BE2C (cell line): ENCODE data around the gene SPCS2.
"Not testable (repeated sequence)": the region's sequence is repeated elsewhere in the genome, so short reads cannot be mapped to it uniquely, and the experiment has no call there.

ENCODE experiments used
- DNase-seq: peaks from one replicate; pipeline ENCODE4 v3.0.0-alpha.2; 2020
- H3K27me3 ChIP-seq: fragments of 250-450 bp; sonication (Bioruptor Pico); 2 replicates; pipeline ENCODE4 v1.5.1; 2020; ENCODE audit warnings: mild to moderate bottlenecking
- H3K36me3 ChIP-seq: fragments of 250-450 bp; sonication (Bioruptor Pico); 2 replicates; pipeline ENCODE4 v1.5.1; 2020; ENCODE audit warnings: mild to moderate bottlenecking
- H3K4me1 ChIP-seq: fragments of 250-450 bp; sonication (Bioruptor Pico); 2 replicates; pipeline ENCODE4 v1.5.1; 2020
- H3K4me3 ChIP-seq: 2 replicates; pipeline ENCODE4 v1.5.1; 2011; ENCODE audit warnings: low read depth, low read length
- H3K9me3 ChIP-seq: fragments of 250-450 bp; sonication (Bioruptor Pico); 2 replicates; pipeline ENCODE4 v1.5.1; 2020
- CTCF ChIP-seq: IDR thresholded peaks from 2 replicates; pipeline ENCODE4 v1.5.1; 2012; ENCODE audit warnings: mild to moderate bottlenecking, low read depth, low read length

The SPCS2 gene

GRCh38 chr11:74980634-74981033 is 31.6 kb downstream of the SPCS2 start:
- H3K4me3 ChIP-seq = no peak overlapping the region
- no peaks in the 10 kb centered on the region for H3K4me1 ChIP-seq
- no peaks in the 10 kb centered on the region for H3K9me3 ChIP-seq
- no peak for TF ChIP-seq CTCF
- H3K36me3 ChIP-seq = peaks cover 32% of the 10 kb centered on the region
- H3K27me3 ChIP-seq = no peaks in the 10 kb centered on the region
- no peak for DNase-seq

GRCh38 chr11:74981888-74982287 is 32.8 kb downstream of the SPCS2 start:
- Histone ChIP-seq H3K27me3 (no peaks in the 10 kb centered on the region), H3K4me1 (no peaks in the 10 kb centered on the region), H3K9me3 (no peaks in the 10 kb centered on the region), H3K36me3 (peaks cover 22% of the 10 kb centered on the region), H3K4me3 (no peak overlapping the region)
- TF ChIP-seq CTCF = no peak
- DNase-seq = no peak

- Histone ChIP-seq H3K36me3 (peaks cover 6% of the 10 kb centered on the region), H3K4me3 (no peak overlapping the region), H3K27me3 (no peaks in the 10 kb centered on the region), H3K9me3 (no peaks in the 10 kb centered on the region), H3K4me1 (no peaks in the 10 kb centered on the region)
- DNase-seq = no peak
- TF ChIP-seq CTCF = no peak
Measured at GRCh38 chr11:74984070-74984469, 35.0 kb downstream of the SPCS2 start.

GRCh38 chr11:74984730-74985129 is 35.7 kb downstream of the SPCS2 start:
- Histone ChIP-seq H3K4me1 (no peaks in the 10 kb centered on the region), H3K4me3 (no peak overlapping the region), H3K9me3 (no peaks in the 10 kb centered on the region), H3K27me3 (no peaks in the 10 kb centered on the region), H3K36me3 (peaks cover 4% of the 10 kb centered on the region; the same call in 1 of the 2 replicates)
- TF ChIP-seq CTCF = no peak
- no peak for DNase-seq

- Histone ChIP-seq H3K27me3 (no peaks in the 10 kb centered on the region), H3K4me3 (peak within 1 kb of the TSS; percentile 82), H3K4me1 (no peaks in the 10 kb centered on the region), H3K9me3 (no peaks in the 10 kb centered on the region), H3K36me3 (no peaks in the 10 kb centered on the region)
- TF ChIP-seq CTCF = no peak
- peak; percentile 88 for DNase-seq
Measured at GRCh38 chr11:74988541-74989259, 39.6 kb downstream of the SPCS2 start, which contains the start of gene NEU3. TSS of gene NEU3 (plus strand) at chr11:74988933. CDS start at chr11:74989061, 128 bp downstream.

- no peak for DNase-seq
- Histone ChIP-seq H3K27me3 (no peaks in the 10 kb centered on the region), H3K4me3 (peak overlapping the region; percentile 82)
Measured at GRCh38 chr11:74989260-74989638, 40.2 kb downstream of the SPCS2 start.

GRCh38 chr11:74990150-74990549 is 41.1 kb downstream of the SPCS2 start:
- not testable (repeated sequence) for H3K27me3 ChIP-seq, H3K9me3 ChIP-seq, H3K4me1 ChIP-seq, H3K4me3 ChIP-seq, H3K36me3 ChIP-seq, DNase-seq

More at GRCh38 chr11:74989260-74989638, 40.2 kb downstream of the SPCS2 start:
- no peaks in the 10 kb centered on the region; the same call in 1 of the 2 replicates for H3K36me3 ChIP-seq
- H3K9me3 ChIP-seq = no peaks in the 10 kb centered on the region
- no peaks in the 10 kb centered on the region for H3K4me1 ChIP-seq
- no peak for TF ChIP-seq CTCF
